Retinal pigment epithelial cell (primary cell): ENCODE measurements around the gene WWOX.
"Not testable (repeated sequence)": the region's sequence is repeated elsewhere in the genome, so short reads cannot be mapped to it uniquely, and the experiment has no call there.

ENCODE experiments used
- DNase-seq: peaks from one replicate; pipeline ENCODE4 v3.0.0-alpha.2; 2010; ENCODE audit warnings: low read depth
- H3K4me3 ChIP-seq: 2 replicates; pipeline ENCODE4 v1.5.1; 2011; ENCODE audit warnings: mild to moderate bottlenecking, low read length, control low read depth, moderate library complexity
- TF ChIP-seq, protein P1 (sequence below): conservative IDR thresholded peaks from 2 replicates; pipeline ENCODE4 v1.5.1; 2011; ENCODE audit warnings: low read depth, low read length, control low read depth, inconsistent platforms

Gene WWOX

GRCh38 chr16:78506367-78507193 lies 407.1 kb downstream of the WWOX start:
- TF ChIP-seq, protein P1, sequence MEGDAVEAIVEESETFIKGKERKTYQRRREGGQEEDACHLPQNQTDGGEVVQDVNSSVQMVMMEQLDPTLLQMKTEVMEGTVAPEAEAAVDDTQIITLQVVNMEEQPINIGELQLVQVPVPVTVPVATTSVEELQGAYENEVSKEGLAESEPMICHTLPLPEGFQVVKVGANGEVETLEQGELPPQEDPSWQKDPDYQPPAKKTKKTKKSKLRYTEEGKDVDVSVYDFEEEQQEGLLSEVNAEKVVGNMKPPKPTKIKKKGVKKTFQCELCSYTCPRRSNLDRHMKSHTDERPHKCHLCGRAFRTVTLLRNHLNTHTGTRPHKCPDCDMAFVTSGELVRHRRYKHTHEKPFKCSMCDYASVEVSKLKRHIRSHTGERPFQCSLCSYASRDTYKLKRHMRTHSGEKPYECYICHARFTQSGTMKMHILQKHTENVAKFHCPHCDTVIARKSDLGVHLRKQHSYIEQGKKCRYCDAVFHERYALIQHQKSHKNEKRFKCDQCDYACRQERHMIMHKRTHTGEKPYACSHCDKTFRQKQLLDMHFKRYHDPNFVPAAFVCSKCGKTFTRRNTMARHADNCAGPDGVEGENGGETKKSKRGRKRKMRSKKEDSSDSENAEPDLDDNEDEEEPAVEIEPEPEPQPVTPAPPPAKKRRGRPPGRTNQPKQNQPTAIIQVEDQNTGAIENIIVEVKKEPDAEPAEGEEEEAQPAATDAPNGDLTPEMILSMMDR: no peak
- no peak overlapping the region for H3K4me3 ChIP-seq
- DNase-seq: no peak

- no peak overlapping the region for H3K4me3 ChIP-seq
- DNase-seq: no peak
- TF ChIP-seq, protein P1: no peak
Measured at GRCh38 chr16:78507576-78507975, 408.1 kb downstream of the WWOX start.

DNA sequence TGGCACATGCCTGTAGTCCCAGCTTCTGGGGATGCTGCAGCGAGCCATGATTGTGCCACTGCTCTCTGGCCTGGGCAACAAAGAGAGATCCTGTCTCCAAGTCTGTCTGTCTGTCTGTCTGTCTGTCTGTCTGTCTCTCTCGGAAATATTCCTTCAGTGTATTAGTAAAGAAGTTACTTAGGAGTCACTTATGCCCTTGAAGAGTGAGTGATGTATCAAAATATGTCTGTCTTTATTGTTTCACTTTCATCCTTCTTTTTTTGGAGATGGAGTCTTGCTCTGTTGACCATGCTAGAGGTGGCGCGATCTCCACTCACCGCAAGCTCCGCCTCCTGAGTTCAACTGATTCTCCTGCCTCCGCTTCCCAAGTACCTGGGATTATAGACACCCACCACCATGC lies 410.5 kb downstream of the WWOX start:
- TF ChIP-seq, protein P1: no peak
- DNase-seq: no peak
- no peak overlapping the region for H3K4me3 ChIP-seq

DNA sequence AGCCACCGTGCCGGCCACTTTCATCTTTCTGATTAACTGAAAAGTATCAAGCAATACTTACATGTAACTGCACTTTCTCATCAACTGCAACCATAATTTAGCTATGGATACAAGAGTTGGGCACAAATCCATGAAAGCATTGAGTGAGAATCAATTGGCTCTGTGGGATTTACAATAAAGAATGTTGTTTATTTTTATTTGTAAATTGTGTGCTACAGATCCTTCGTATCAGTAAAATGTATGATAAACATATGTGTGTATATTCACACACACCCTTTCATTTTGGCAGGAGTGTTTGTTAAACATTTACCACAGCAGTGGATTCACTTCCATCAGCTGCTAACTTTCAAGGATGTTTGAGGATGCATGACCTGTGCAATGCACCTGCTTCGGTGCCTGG lies 411.0 kb downstream of the WWOX start:
- TF ChIP-seq, protein P1: no peak
- DNase-seq: no peak
- no peak overlapping the region for H3K4me3 ChIP-seq

DNA sequence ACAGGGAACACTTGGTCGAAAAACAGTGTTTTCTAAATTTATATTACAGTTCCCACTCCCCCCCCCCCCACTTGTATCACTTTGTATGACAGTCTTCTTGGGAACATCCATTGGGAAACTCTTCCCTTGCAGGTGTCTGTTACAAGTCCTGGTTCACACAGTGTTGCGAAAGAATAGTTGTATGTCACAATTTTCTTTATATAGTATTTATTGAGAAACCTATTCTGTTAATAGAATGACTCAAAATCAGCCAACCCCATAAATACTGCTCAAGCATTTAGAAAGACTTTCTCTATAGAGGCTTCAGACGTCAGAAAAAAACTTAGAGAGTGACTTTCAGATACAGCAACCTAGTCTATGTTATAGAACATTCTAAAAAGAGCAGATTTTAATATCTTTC lies 414.4 kb downstream of the WWOX start:
- TF ChIP-seq, protein P1: no peak
- DNase-seq: no peak
- no peak overlapping the region for H3K4me3 ChIP-seq

DNA sequence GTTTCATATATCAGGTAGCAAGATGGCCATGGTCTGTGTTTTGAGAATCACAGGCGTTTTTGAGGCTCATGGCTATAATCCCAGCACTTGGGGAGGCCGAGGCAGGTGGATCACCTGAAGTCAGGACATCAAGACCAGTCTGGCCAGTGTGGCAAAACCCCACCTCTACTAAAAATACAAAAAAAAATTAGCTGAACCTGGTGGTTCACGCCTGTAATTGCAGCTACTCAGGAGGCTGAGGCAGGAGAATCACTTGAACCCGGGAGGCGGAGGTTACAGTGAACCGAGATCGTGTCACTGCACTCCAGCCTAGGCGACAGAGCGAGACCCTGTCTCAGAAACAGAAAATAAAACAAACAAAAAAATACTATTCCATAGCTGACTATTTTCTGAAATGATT lies 415.4 kb downstream of the WWOX start:
- DNase-seq, H3K4me3 ChIP-seq: not testable (repeated sequence)

DNA sequence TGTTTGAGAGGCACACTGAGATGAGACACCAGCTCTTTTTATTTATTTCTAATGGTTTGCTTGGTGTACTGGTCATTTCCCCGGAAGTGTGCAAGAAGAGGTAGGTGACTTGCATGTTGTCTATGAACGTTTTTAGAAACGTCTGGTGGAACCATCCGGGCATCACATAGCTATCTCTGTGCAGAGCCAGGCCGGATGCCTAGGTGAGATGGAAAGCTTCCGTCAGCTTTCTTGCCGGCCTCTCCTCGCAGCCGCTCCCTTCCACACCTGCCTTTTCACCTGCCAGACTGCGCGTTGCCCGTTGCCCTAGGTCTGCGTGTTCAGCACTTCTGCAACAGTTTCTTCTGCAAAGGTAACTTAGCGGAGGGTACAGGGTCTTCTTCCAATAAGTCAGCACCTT lies 416.0 kb downstream of the WWOX start:
- no peak for DNase-seq
- H3K4me3 ChIP-seq: no peak overlapping the region
- TF ChIP-seq, protein P1: no peak
